Subcutaneous adipose tissue (tissue), 4 donors: Measurements from ENCODE around the gene SARS2. TPM values are rescaled to one million over a fixed set of nuclear protein-coding genes. Genes with fewer than 3 reads are reported as not detected.

Source experiments
- total RNA-seq, 4 donors: library from RNA; depleted of rRNA; stranded (reverse); fragments of >200 nt; gene quantifications; one replicate each; pipeline ENCODE4 v1.1.0, GENCODE V29; 2016
- TF ChIP-seq, protein P1 (sequence below): fragments of 450-650 bp; IDR thresholded peaks from one replicate; pipeline ENCODE4 v1.5.1; 2016; ENCODE audit warnings: low read depth, mild to moderate bottlenecking, control low read depth, antibody characterized with exemption, moderate library complexity

Gene SARS2
- total RNA-seq, 4 donors from 2014 or later = 3.7 to 18.8 (median 10.0) TPM

GRCh38 chr19:38904581-38905539 lies 25.7 kb downstream of the SARS2 start:
- TF ChIP-seq, protein P1, sequence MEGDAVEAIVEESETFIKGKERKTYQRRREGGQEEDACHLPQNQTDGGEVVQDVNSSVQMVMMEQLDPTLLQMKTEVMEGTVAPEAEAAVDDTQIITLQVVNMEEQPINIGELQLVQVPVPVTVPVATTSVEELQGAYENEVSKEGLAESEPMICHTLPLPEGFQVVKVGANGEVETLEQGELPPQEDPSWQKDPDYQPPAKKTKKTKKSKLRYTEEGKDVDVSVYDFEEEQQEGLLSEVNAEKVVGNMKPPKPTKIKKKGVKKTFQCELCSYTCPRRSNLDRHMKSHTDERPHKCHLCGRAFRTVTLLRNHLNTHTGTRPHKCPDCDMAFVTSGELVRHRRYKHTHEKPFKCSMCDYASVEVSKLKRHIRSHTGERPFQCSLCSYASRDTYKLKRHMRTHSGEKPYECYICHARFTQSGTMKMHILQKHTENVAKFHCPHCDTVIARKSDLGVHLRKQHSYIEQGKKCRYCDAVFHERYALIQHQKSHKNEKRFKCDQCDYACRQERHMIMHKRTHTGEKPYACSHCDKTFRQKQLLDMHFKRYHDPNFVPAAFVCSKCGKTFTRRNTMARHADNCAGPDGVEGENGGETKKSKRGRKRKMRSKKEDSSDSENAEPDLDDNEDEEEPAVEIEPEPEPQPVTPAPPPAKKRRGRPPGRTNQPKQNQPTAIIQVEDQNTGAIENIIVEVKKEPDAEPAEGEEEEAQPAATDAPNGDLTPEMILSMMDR = no peak

DNA sequence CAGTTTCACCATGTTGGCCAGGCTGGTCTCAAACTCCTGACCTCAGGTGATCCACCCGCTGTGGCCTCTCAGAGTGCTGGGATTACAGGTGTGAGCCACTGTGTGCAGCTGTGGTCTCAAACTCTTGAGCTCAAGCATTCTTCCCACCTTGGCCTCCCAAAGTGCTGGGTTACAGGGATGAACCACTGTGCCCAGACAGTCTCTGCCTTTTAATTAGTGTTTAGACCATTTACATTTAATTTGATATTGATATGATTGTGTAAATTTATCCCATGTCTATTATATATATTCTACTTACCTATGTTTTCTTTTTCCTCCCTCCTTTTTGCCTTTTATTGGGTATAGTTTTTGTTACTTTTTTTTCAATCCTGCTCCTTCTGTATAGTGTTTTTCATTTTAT lies 28.9 kb downstream of the SARS2 start:
- TF ChIP-seq, protein P1 = no peak

DNA sequence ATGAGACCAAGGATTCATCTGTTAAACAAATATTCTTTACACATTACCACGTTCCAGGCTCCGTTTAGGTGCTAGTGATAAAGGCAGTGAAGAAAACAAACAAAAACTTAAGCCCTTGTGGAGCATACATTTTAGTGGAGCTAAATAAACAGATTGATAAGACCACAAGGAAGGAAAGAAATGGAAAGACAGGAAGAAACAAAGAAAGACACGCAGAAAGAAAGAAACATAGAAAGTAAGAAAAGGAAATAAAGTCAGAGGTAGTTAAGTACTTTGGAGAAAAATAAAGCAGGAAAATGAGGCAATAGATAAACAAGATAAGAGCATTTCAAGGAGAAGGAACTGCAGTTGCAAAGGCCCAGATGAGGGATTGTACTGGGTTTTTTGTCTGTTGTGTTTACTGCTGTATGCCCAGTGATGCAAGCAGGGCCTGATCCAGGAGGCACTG lies 29.8 kb downstream of the SARS2 start:
- TF ChIP-seq, protein P1 = no peak

DNA sequence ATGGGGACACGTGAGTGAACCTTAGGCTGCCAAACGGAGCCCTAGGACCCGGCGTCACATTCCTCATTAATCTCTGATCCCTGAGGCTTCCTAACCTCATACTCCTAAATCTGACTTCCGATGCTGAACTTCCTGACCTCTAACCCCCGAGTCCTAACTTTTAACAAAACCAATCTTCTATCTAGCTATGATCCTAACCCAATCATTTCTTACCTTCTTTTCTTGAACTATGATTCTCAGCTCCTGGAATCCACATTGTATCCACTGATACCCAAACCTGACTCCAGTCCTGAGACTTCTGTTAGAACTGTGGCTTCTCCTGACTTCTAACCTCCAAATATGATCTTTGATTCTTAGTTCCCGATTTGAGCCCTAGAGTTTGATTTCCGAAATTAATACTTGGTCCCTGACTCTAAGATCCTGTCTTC lies 30.3 kb downstream of the SARS2 start:
- TF ChIP-seq, protein P1 = no peak

- TF ChIP-seq, protein P1 = no peak
These were observed 30.9 kb downstream of the SARS2 start, which contains the start of the genes NFKBIB and SIRT2 for GRCh38 chr19:38899447-38900201. TSS of gene NFKBIB (plus strand) at chr19:38899969. CDS start at chr19:38900033, 64 bp downstream. TSS of gene SIRT2 (minus strand) at chr19:38899618. CDS start at chr19:38899521, 97 bp downstream.

- TF ChIP-seq, protein P1 = no peak
These were observed 31.6 kb downstream of the SARS2 start for GRCh38 chr19:38898788-38899446.
